Subcutaneous abdominal adipose tissue (tissue), 5 donors: Measurements from ENCODE around the gene INSYN2A.

Experiments
- H3K27ac ChIP-seq: one replicate; pipeline ENCODE4 v1.7.0; 2013; ENCODE audit warnings: low read depth, mild to moderate bottlenecking, inconsistent platforms, low read length, moderate library complexity
- H3K27me3 ChIP-seq, 5 donors: one replicate each; pipeline ENCODE4 v1.7.0; 2013; ENCODE audit warnings: low read length in 5 of 5, inconsistent platforms in 1 of 5; ENCODE audit not compliant: control insufficient read depth in 5 of 5, insufficient read depth in 4 of 5
- H3K36me3 ChIP-seq, 5 donors: one replicate each; pipeline ENCODE4 v1.7.0; 2013; ENCODE audit warnings: low read length in 5 of 5; ENCODE audit not compliant: control insufficient read depth in 5 of 5, insufficient read depth in 5 of 5
- H3K4me1 ChIP-seq, 5 donors: one replicate each; pipeline ENCODE4 v1.7.0; 2013; ENCODE audit warnings: low read length in 5 of 5, mild to moderate bottlenecking in 3 of 5, moderate library complexity in 1 of 5; ENCODE audit not compliant: control insufficient read depth in 5 of 5, insufficient read depth in 5 of 5
- H3K4me3 ChIP-seq, 5 donors: one replicate each; pipeline ENCODE4 v1.7.0; 2013; ENCODE audit warnings: low read length in 5 of 5, low read depth in 1 of 5
- H3K9ac ChIP-seq, 5 donors: one replicate each; pipeline ENCODE4 v1.7.0; 2013; ENCODE audit warnings: low read length in 5 of 5, mild to moderate bottlenecking in 4 of 5, moderate library complexity in 3 of 5
- H3K9me3 ChIP-seq, 5 donors: one replicate each; pipeline ENCODE4 v1.7.0; 2013; ENCODE audit warnings: low read length in 5 of 5; ENCODE audit not compliant: control insufficient read depth in 5 of 5
- donor health status: healthy.
- donor health status: healthy.
- donor health status: healthy.
- donor health status: healthy.
- donor health status: healthy.

Gene INSYN2A

GRCh38 chr10:127198307-127198706 is 1.9 kb upstream of the INSYN2A start:
- Histone ChIP-seq H3K36me3 (peaks cover 0 to 9% (median 4%) of the 10 kb centered on the region in 5 donors), H3K4me3 (no peak overlapping the region), H3K27ac (no peak overlapping the region), H3K9ac (no peak overlapping the region), H3K9me3 (no peaks in the 10 kb centered on the region), H3K4me1 (peaks cover 0 to 21% (median 17%) of the 10 kb centered on the region in 5 donors), H3K27me3 (peaks cover 0 to 13% (median 9%) of the 10 kb centered on the region in 5 donors)

GRCh38 chr10:127197154-127197432 is 702 bp upstream of the INSYN2A start:
- Histone ChIP-seq H3K36me3 (peaks cover 0 to 9% (median 0%) of the 10 kb centered on the region in 5 donors), H3K9ac (no peak overlapping the region), H3K27ac (no peak overlapping the region), H3K4me1 (peaks cover 0 to 21% (median 17%) of the 10 kb centered on the region in 5 donors), H3K27me3 (peaks cover 0 to 17% (median 10%) of the 10 kb centered on the region in 5 donors), H3K9me3 (no peaks in the 10 kb centered on the region), H3K4me3 (no peak overlapping the region)

GRCh38 chr10:127195571-127196281 is 665 bp downstream of the INSYN2A start:
- Histone ChIP-seq H3K36me3 (peaks cover 0 to 6% (median 0%) of the 10 kb centered on the region in 5 donors), H3K9ac (no peak overlapping the region), H3K9me3 (no peaks in the 10 kb centered on the region), H3K27ac (no peak overlapping the region), H3K27me3 (peaks cover 0 to 17% (median 10%) of the 10 kb centered on the region in 5 donors), H3K4me1 (peaks cover 0 to 21% (median 17%) of the 10 kb centered on the region in 5 donors), H3K4me3 (peak overlapping the region in 4 of 5 donors; percentile 40 to 67 (median 54))

- peaks cover 0 to 21% (median 17%) of the 10 kb centered on the region in 5 donors for H3K4me1 ChIP-seq
- H3K27me3 ChIP-seq = peaks cover 0 to 17% (median 10%) of the 10 kb centered on the region in 5 donors
- H3K27ac ChIP-seq = no peak overlapping the region
- no peak overlapping the region for H3K9ac ChIP-seq
- H3K36me3 ChIP-seq = peaks cover 0 to 5% (median 0%) of the 10 kb centered on the region in 5 donors
- no peaks in the 10 kb centered on the region for H3K9me3 ChIP-seq
- H3K4me3 ChIP-seq = peak overlapping the region in 3 of 5 donors; percentile 46 to 67 (median 62)
Observed at GRCh38 chr10:127195041-127195506, 1.3 kb downstream of the INSYN2A start.

- no peak overlapping the region for H3K9ac ChIP-seq
- H3K4me1 ChIP-seq = peaks cover 0 to 21% (median 17%) of the 10 kb centered on the region in 5 donors
- H3K27ac ChIP-seq = no peak overlapping the region
- H3K36me3 ChIP-seq = peaks cover 0 to 1% (median 0%) of the 10 kb centered on the region in 5 donors
- peak overlapping the region in 3 of 5 donors; percentile 46 to 67 (median 62) for H3K4me3 ChIP-seq
- no peaks in the 10 kb centered on the region for H3K9me3 ChIP-seq
- peaks cover 0 to 17% (median 10%) of the 10 kb centered on the region in 5 donors for H3K27me3 ChIP-seq
Observed at GRCh38 chr10:127194599-127194998, 1.8 kb downstream of the INSYN2A start.

- H3K9ac ChIP-seq = no peak overlapping the region
- H3K4me3 ChIP-seq = no peak overlapping the region
- no peaks in the 10 kb centered on the region for H3K36me3 ChIP-seq
- no peak overlapping the region for H3K27ac ChIP-seq
- peaks cover 0 to 17% (median 10%) of the 10 kb centered on the region in 5 donors for H3K27me3 ChIP-seq
- H3K4me1 ChIP-seq = peaks cover 0 to 21% (median 17%) of the 10 kb centered on the region in 5 donors
- H3K9me3 ChIP-seq = no peaks in the 10 kb centered on the region
Observed at GRCh38 chr10:127194111-127194510, 2.3 kb downstream of the INSYN2A start.

GRCh38 chr10:127193125-127193524 is 3.3 kb downstream of the INSYN2A start:
- Histone ChIP-seq H3K36me3 (peaks cover 0 to 7% (median 4%) of the 10 kb centered on the region in 5 donors), H3K27ac (no peak overlapping the region), H3K9ac (no peak overlapping the region), H3K9me3 (no peaks in the 10 kb centered on the region), H3K27me3 (peaks cover 0 to 17% (median 10%) of the 10 kb centered on the region in 5 donors), H3K4me1 (peaks cover 0 to 21% (median 17%) of the 10 kb centered on the region in 5 donors), H3K4me3 (no peak overlapping the region)

GRCh38 chr10:127190427-127190826 is 6.0 kb downstream of the INSYN2A start:
- Histone ChIP-seq H3K9ac (no peak overlapping the region), H3K36me3 (peaks cover 0 to 7% (median 4%) of the 10 kb centered on the region in 5 donors), H3K4me3 (no peak overlapping the region), H3K27me3 (peaks cover 0 to 16% (median 10%) of the 10 kb centered on the region in 5 donors), H3K27ac (no peak overlapping the region), H3K9me3 (no peaks in the 10 kb centered on the region), H3K4me1 (peaks cover 0 to 14% (median 10%) of the 10 kb centered on the region in 5 donors)

- H3K9ac ChIP-seq = no peak overlapping the region
- H3K27me3 ChIP-seq = peaks cover 0 to 4% (median 2%) of the 10 kb centered on the region in 5 donors
- H3K4me1 ChIP-seq = peaks cover 0 to 3% (median 0%) of the 10 kb centered on the region in 5 donors
- no peak overlapping the region for H3K27ac ChIP-seq
- no peaks in the 10 kb centered on the region for H3K9me3 ChIP-seq
- peaks cover 0 to 7% (median 4%) of the 10 kb centered on the region in 5 donors for H3K36me3 ChIP-seq
- no peak overlapping the region for H3K4me3 ChIP-seq
Observed at GRCh38 chr10:127189226-127189625, 7.2 kb downstream of the INSYN2A start.

GRCh38 chr10:127186813-127187212 is 9.6 kb downstream of the INSYN2A start:
- Histone ChIP-seq H3K27me3 (no peaks in the 10 kb centered on the region), H3K36me3 (peaks cover 0 to 7% (median 4%) of the 10 kb centered on the region in 5 donors), H3K4me3 (no peak overlapping the region), H3K9me3 (no peaks in the 10 kb centered on the region), H3K27ac (no peak overlapping the region), H3K4me1 (peaks cover 0 to 3% (median 0%) of the 10 kb centered on the region in 5 donors), H3K9ac (no peak overlapping the region)
